Measurements from ENCODE around the gene EZH2. TPM values are rescaled to one million over a fixed set of nuclear protein-coding genes. Genes with fewer than 3 reads are reported as not detected.

The EZH2 gene
- total RNA-seq, 6 experiments from 2014 or later, result 8.9 to 21.5 (median 19.3) TPM

GRCh38 chr7:148858489-148858888, 25.6 kb downstream of the EZH2 start:
- Mint-ChIP-seq H3K27ac (0 out of 2 replicates have a peak overlapping the region, but pooled peaks have one; percentile 36), H3K9me3 (no peaks in the 10 kb centered on the region), H3K36me3 (ENCODE audit: low read depth) (no peaks in the 10 kb centered on the region), H3K4me1 (ENCODE audit: low read depth) (peaks cover 28% of the 10 kb centered on the region), H3K4me3 (no peak overlapping the region), H3K27me3 (ENCODE audit: insufficient read depth) (no peaks in the 10 kb centered on the region)
- DNase-seq, result no peak
- no peak for TF ChIP-seq CTCF (IDR thresholded peaks at IDR 0.05)

- Mint-ChIP-seq H3K27me3 (ENCODE audit: insufficient read depth) (no peaks in the 10 kb centered on the region), H3K36me3 (ENCODE audit: low read depth) (no peaks in the 10 kb centered on the region), H3K4me3 (no peak overlapping the region), H3K4me1 (ENCODE audit: low read depth) (peaks cover 24% of the 10 kb centered on the region), H3K27ac (no peak overlapping the region), H3K9me3 (no peaks in the 10 kb centered on the region)
- no peak for DNase-seq
- no peak for TF ChIP-seq CTCF (IDR thresholded peaks at IDR 0.05)
Observed at GRCh38 chr7:148856891-148857290, 27.2 kb downstream of the EZH2 start.

GRCh38 chr7:148856578-148856881, 27.6 kb downstream of the EZH2 start:
- Mint-ChIP-seq H3K36me3 (ENCODE audit: low read depth) (no peaks in the 10 kb centered on the region), H3K27me3 (ENCODE audit: insufficient read depth) (no peaks in the 10 kb centered on the region), H3K9me3 (no peaks in the 10 kb centered on the region), H3K27ac (no peak overlapping the region), H3K4me3 (no peak overlapping the region), H3K4me1 (ENCODE audit: low read depth) (peaks cover 24% of the 10 kb centered on the region)
- TF ChIP-seq CTCF (IDR thresholded peaks at IDR 0.05), result peak; percentile 50; the same call in 1 of the 2 replicates
- no peak for DNase-seq

- H3K27ac Mint-ChIP-seq, result no peak overlapping the region
- no peak for TF ChIP-seq CTCF (IDR thresholded peaks at IDR 0.05)
- H3K9me3 Mint-ChIP-seq, result no peaks in the 10 kb centered on the region
- H3K36me3 Mint-ChIP-seq (ENCODE audit: low read depth), result no peaks in the 10 kb centered on the region
- no peaks in the 10 kb centered on the region for H3K27me3 Mint-ChIP-seq (ENCODE audit: insufficient read depth)
- DNase-seq, result no peak
- H3K4me3 Mint-ChIP-seq, result no peak overlapping the region
- H3K4me1 Mint-ChIP-seq (ENCODE audit: low read depth), result peaks cover 24% of the 10 kb centered on the region
Observed at GRCh38 chr7:148854983-148855382, 29.1 kb downstream of the EZH2 start.

GRCh38 chr7:148852272-148852671, 31.8 kb downstream of the EZH2 start:
- TF ChIP-seq CTCF (IDR thresholded peaks at IDR 0.05), result no peak
- Mint-ChIP-seq H3K27me3 (ENCODE audit: insufficient read depth) (no peaks in the 10 kb centered on the region), H3K27ac (no peak overlapping the region), H3K4me3 (no peak overlapping the region), H3K4me1 (ENCODE audit: low read depth) (peaks cover 45% of the 10 kb centered on the region), H3K36me3 (ENCODE audit: low read depth) (no peaks in the 10 kb centered on the region), H3K9me3 (no peaks in the 10 kb centered on the region)
- no peak for DNase-seq

GRCh38 chr7:148850564-148850963, 33.5 kb downstream of the EZH2 start:
- H3K27me3 Mint-ChIP-seq (ENCODE audit: insufficient read depth), result no peaks in the 10 kb centered on the region
- no peaks in the 10 kb centered on the region for H3K36me3 Mint-ChIP-seq (ENCODE audit: low read depth)
- H3K4me3 Mint-ChIP-seq, result no peak overlapping the region
- TF ChIP-seq CTCF (IDR thresholded peaks at IDR 0.05), result no peak
- no peaks in the 10 kb centered on the region for H3K9me3 Mint-ChIP-seq
- no peak for DNase-seq
- H3K4me1 Mint-ChIP-seq (ENCODE audit: low read depth), result peaks cover 49% of the 10 kb centered on the region
- H3K27ac Mint-ChIP-seq, result no peak overlapping the region

All from HFFc6 (cell line).